ENCODE data around the gene ZNF43.

DNA sequence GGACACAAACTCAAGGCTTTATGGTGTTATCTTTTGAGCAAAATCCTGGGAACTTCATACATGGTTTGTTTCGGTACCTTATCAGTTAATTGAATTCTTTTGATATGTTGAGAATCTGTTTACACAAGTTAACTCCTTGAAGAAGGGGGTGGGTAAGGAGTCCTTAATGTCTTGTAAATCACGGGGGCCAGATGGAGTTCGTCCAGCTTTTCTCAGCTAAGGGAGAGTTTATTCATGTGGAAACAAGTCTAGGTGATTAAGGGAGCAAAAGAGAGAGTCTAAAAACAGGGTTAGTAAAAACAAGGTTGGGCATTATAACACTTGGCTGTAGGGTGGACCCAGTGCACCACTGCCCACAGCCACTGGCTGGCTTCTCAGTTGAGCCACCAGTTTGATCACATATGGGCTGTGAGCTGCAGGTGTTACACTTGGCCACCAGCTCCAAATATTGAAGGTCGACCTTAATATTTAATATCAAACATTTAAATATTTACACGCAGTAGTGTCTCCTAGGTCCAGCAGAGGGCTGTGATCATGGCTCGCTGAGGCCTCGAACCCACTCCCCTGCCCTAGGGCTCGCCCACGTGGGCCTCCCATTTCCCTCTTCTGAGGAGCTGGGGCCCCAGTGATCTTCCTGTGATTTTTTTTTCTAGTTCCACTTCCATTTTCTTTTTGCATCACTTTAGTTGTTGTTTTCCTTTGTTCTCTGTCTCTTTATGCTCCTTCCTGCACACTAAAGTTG, 21.0 kb upstream of the ZNF43 start:
- TF ChIP-seq POLR2AphosphoS5 (IDR thresholded peaks at IDR 0.05) (no peak), POLR2A (IDR thresholded peaks at IDR 0.05) (no peak)
- TF ChIP-seq, protein P1, sequence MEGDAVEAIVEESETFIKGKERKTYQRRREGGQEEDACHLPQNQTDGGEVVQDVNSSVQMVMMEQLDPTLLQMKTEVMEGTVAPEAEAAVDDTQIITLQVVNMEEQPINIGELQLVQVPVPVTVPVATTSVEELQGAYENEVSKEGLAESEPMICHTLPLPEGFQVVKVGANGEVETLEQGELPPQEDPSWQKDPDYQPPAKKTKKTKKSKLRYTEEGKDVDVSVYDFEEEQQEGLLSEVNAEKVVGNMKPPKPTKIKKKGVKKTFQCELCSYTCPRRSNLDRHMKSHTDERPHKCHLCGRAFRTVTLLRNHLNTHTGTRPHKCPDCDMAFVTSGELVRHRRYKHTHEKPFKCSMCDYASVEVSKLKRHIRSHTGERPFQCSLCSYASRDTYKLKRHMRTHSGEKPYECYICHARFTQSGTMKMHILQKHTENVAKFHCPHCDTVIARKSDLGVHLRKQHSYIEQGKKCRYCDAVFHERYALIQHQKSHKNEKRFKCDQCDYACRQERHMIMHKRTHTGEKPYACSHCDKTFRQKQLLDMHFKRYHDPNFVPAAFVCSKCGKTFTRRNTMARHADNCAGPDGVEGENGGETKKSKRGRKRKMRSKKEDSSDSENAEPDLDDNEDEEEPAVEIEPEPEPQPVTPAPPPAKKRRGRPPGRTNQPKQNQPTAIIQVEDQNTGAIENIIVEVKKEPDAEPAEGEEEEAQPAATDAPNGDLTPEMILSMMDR (IDR thresholded peaks at IDR 0.05): no peak

Data from prostate gland (tissue), 2 donors.